HEK293 (cell line): Measurements from ENCODE around the gene GTPBP6.
"Not testable (repeated sequence)": the region's sequence is repeated elsewhere in the genome, so short reads cannot be mapped to it uniquely, and the experiment has no call there.

Experiments used
- CTCF ChIA-PET: fragments of 350-600 bp; formaldehyde crosslinking; extraction: SDS; loops from one replicate; lab custom pipeline; 2021; ENCODE audit warnings: antibody characterized with exemption; lab: Yijun Ruan, JAX
- POLR2A ChIA-PET: fragments of 300-600 bp; formaldehyde crosslinking; extraction: SDS; loops from one replicate; lab custom pipeline; 2020; ENCODE audit warnings: antibody characterized with exemption, inconsistent platforms; lab: Yijun Ruan, JAX
- H3K27ac ChIP-seq: fragments of 200-500 bp; sonication (Bioruptor generic); 2 replicates; pipeline ENCODE4 v1.5.1; 2014; ENCODE audit warnings: low read depth, low read length, control low read depth, inconsistent platforms; ENCODE audit errors: extremely low read depth
- H3K36me3 ChIP-seq, 2 experiments: fragments of 200-500 bp in 1 of 2; sonication (Bioruptor generic) in 1 of 2; 1 replicate in 1 of 2; 2 replicates in 1 of 2; pipeline ENCODE4 v1.5.1; 2014 to 2017; ENCODE audit warnings: inconsistent platforms in 2 of 2, low read length in 2 of 2; ENCODE audit not compliant: control insufficient read depth in 2 of 2, insufficient read depth in 1 of 2
- H3K4me1 ChIP-seq: fragments of 200-500 bp; sonication (Bioruptor generic); 2 replicates; pipeline ENCODE4 v1.5.1; 2014; ENCODE audit warnings: mild to moderate bottlenecking, low read length, inconsistent platforms; ENCODE audit not compliant: control insufficient read depth, insufficient read depth
- H3K4me3 ChIP-seq: 2 replicates; pipeline ENCODE4 v1.5.1; 2011; ENCODE audit warnings: low read depth, mild to moderate bottlenecking, control low read depth, low read length, moderate library complexity
- H3K9me3 ChIP-seq: fragments of 200-500 bp; sonication (Bioruptor generic); 2 replicates; pipeline ENCODE4 v1.5.1; 2014; ENCODE audit warnings: low read depth, low read length, inconsistent platforms; ENCODE audit not compliant: control insufficient read depth, insufficient read depth
- GLI2 ChIP-seq: fragments of 450-650 bp; formaldehyde crosslinking; IDR thresholded peaks from 2 replicates; pipeline ENCODE4; 2017; ENCODE audit warnings: missing biosample characterization, missing genetic modification characterization, low read depth, borderline replicate concordance
- KLF8 ChIP-seq: fragments of 450-650 bp; formaldehyde crosslinking; IDR thresholded peaks from 2 replicates; pipeline ENCODE4 v1.5.1; 2016; ENCODE audit warnings: missing biosample characterization, missing genetic modification characterization
- PRDM1 ChIP-seq: fragments of 450-650 bp; formaldehyde crosslinking; IDR thresholded peaks from 2 replicates; pipeline ENCODE4; 2016; ENCODE audit warnings: missing biosample characterization, missing genetic modification characterization
- TRIM28 ChIP-seq: IDR thresholded peaks from 2 replicates; pipeline ENCODE4 v1.6.1; 2011; ENCODE audit warnings: low read length, control low read depth, borderline replicate concordance
- TSHZ1 ChIP-seq: fragments of 450-650 bp; formaldehyde crosslinking; IDR thresholded peaks from 2 replicates; pipeline ENCODE4 v1.5.1; 2016; ENCODE audit warnings: missing biosample characterization, missing genetic modification characterization, borderline replicate concordance
- YY2 ChIP-seq: fragments of 450-650 bp; formaldehyde crosslinking; IDR thresholded peaks from 2 replicates; pipeline ENCODE4 v1.5.1; 2016; ENCODE audit warnings: missing biosample characterization, missing genetic modification characterization
- ZBTB6 ChIP-seq: fragments of 450-650 bp; formaldehyde crosslinking; IDR thresholded peaks from 2 replicates; pipeline ENCODE4 v1.5.1; 2017; ENCODE audit warnings: missing biosample characterization, missing genetic modification characterization
- ZNF114 ChIP-seq: fragments of 450-650 bp; formaldehyde crosslinking; IDR thresholded peaks from 2 replicates; pipeline ENCODE4 v1.5.0; 2017; ENCODE audit warnings: missing biosample characterization, missing genetic modification characterization
- ZNF140 ChIP-seq: fragments of 450-650 bp; formaldehyde crosslinking; IDR thresholded peaks from 2 replicates; pipeline ENCODE4 v1.5.1; 2016; ENCODE audit warnings: missing biosample characterization, missing genetic modification characterization
- ZNF221 ChIP-seq: fragments of 450-650 bp; formaldehyde crosslinking; IDR thresholded peaks from 2 replicates; pipeline ENCODE4 v1.5.1; 2017; ENCODE audit warnings: missing biosample characterization, missing genetic modification characterization, borderline replicate concordance
- ZNF335 ChIP-seq: fragments of 450-650 bp; formaldehyde crosslinking; conservative IDR thresholded peaks from 2 replicates; pipeline ENCODE4 v1.5.1; 2016; ENCODE audit warnings: missing biosample characterization, missing genetic modification characterization
- ZNF341 ChIP-seq: fragments of 450-650 bp; formaldehyde crosslinking; IDR thresholded peaks from 2 replicates; pipeline ENCODE4; 2016; ENCODE audit warnings: low read depth, missing biosample characterization, missing genetic modification characterization
- ZNF366 ChIP-seq: fragments of 450-650 bp; formaldehyde crosslinking; conservative IDR thresholded peaks from 2 replicates; pipeline ENCODE4 v1.5.1; 2016; ENCODE audit warnings: missing biosample characterization, missing genetic modification characterization
- ZNF423 ChIP-seq: fragments of 450-650 bp; formaldehyde crosslinking; IDR thresholded peaks from 2 replicates; pipeline ENCODE4 v1.5.1; 2016; ENCODE audit warnings: missing biosample characterization, missing genetic modification characterization
- ZNF514 ChIP-seq: fragments of 450-650 bp; formaldehyde crosslinking; IDR thresholded peaks from 2 replicates; pipeline ENCODE4 v1.5.1; 2016; ENCODE audit warnings: missing biosample characterization, missing genetic modification characterization
- ZNF792 ChIP-seq: fragments of 450-650 bp; formaldehyde crosslinking; IDR thresholded peaks from 2 replicates; pipeline ENCODE4 v1.5.1; 2016; ENCODE audit warnings: missing biosample characterization, missing genetic modification characterization
- TF ChIP-seq, protein P1 (sequence below): fragments of 450-650 bp; formaldehyde crosslinking; IDR thresholded peaks from 2 replicates; pipeline ENCODE4 v1.5.1; 2017; ENCODE audit warnings: missing biosample characterization, missing genetic modification characterization
- TF ChIP-seq, protein P2 (sequence below): fragments of 450-650 bp; formaldehyde crosslinking; IDR thresholded peaks from 2 replicates; pipeline ENCODE4 v1.5.1; 2016; ENCODE audit warnings: missing biosample characterization, missing genetic modification characterization

The GTPBP6 gene

DNA sequence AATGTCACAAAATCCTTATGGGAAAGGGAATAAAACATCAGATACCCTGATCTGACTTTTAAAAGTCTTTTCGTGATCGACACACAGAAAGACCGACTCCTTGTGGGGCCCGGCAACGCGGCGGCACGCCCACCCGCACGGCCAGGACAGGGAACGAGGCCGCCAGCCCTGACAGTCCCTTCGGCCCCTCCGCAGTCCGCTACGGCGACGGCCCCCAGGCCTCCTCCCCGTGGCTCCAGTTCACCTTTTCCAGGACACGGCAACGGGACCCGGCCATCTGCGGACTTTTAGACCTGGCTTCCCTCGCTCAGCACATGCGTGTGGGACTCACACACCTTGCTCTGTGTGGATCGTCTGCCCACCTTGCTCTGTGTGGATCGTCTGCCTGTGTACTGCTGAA is 33.6 kb upstream of the GTPBP6 start (continued):
- TF ChIP-seq, protein P1, sequence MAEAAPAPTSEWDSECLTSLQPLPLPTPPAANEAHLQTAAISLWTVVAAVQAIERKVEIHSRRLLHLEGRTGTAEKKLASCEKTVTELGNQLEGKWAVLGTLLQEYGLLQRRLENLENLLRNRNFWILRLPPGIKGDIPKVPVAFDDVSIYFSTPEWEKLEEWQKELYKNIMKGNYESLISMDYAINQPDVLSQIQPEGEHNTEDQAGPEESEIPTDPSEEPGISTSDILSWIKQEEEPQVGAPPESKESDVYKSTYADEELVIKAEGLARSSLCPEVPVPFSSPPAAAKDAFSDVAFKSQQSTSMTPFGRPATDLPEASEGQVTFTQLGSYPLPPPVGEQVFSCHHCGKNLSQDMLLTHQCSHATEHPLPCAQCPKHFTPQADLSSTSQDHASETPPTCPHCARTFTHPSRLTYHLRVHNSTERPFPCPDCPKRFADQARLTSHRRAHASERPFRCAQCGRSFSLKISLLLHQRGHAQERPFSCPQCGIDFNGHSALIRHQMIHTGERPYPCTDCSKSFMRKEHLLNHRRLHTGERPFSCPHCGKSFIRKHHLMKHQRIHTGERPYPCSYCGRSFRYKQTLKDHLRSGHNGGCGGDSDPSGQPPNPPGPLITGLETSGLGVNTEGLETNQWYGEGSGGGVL: no peak
- TF ChIP-seq ZNF140 (no peak), YY2 (tag by site-specific recombination) (no peak), ZNF423 (tag by site-specific recombination) (no peak), KLF8 (tag by site-specific recombination) (no peak)

DNA sequence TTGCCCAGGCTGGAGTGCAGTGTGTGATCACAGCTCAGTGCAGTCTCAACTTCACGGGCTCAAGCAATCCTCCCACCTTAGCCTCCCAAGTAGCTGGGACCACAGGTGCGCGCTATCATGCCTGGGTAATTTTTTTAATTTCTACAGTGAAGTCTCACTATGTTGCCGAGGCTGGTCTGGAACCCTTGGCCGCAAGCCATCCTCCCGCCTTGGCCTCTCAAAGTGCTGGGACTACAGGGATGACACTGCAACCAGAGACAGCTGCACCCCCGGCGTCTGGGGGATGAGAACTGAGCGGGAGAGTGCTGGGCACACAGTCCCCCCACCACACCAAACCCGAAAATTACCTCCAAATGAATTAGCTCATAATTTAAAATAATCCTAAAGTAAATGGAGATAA is 33.1 kb upstream of the GTPBP6 start:
- no peaks in the 10 kb centered on the region for H3K9me3 ChIP-seq
- CTCF ChIA-PET: no interaction called here
- H3K4me1 ChIP-seq: no peaks in the 10 kb centered on the region
- no peak overlapping the region for H3K27ac ChIP-seq
- TF ChIP-seq ZNF341 (tag by site-specific recombination) (no peak), TRIM28 (no peak), ZNF514 (no peak), ZNF792 (tag by site-specific recombination) (no peak), ZNF114 (tag by site-specific recombination) (no peak), ZNF366 (tag by site-specific recombination) (no peak)
- TF ChIP-seq, protein P1: no peak
- TF ChIP-seq, all 188 proteins: peak for 0
- POLR2A ChIA-PET: no interaction called here
- peaks cover 0 to 14% of the 10 kb centered on the region in 2 experiments; a peak in 2 of 3 replicates for H3K36me3 ChIP-seq
- H3K4me3 ChIP-seq: no peak overlapping the region

GRCh38 chrX:351324-351641 is 32.7 kb upstream of the GTPBP6 start:
- H3K27ac ChIP-seq, H3K9me3 ChIP-seq, POLR2A ChIA-PET, H3K4me3 ChIP-seq, H3K4me1 ChIP-seq, CTCF ChIA-PET: not testable (repeated sequence)
- H3K36me3 ChIP-seq: peaks cover 0 to 17% of the 10 kb centered on the region in 2 experiments; a peak in 2 of 3 replicates

GRCh38 chrX:350534-351323 is 32.1 kb upstream of the GTPBP6 start:
- CTCF ChIA-PET: no interaction called here
- Histone ChIP-seq H3K9me3 (no peaks in the 10 kb centered on the region), H3K4me1 (no peaks in the 10 kb centered on the region)
- TF ChIP-seq, protein P2, sequence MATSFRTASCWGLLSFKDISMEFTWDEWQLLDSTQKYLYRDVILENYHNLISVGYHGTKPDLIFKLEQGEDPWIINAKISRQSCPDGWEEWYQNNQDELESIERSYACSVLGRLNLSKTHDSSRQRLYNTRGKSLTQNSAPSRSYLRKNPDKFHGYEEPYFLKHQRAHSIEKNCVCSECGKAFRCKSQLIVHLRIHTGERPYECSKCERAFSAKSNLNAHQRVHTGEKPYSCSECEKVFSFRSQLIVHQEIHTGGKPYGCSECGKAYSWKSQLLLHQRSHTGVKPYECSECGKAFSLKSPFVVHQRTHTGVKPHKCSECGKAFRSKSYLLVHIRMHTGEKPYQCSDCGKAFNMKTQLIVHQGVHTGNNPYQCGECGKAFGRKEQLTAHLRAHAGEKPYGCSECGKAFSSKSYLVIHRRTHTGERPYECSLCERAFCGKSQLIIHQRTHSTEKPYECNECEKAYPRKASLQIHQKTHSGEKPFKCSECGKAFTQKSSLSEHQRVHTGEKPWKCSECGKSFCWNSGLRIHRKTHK: no peak
- TF ChIP-seq ZNF335 (tag by site-specific recombination) (no peak), ZNF221 (no peak), GLI2 (no peak), PRDM1 (no peak), TSHZ1 (tag by site-specific recombination) (no peak), ZBTB6 (tag by site-specific recombination) (no peak)

More at GRCh38 chrX:350534-351323, 32.1 kb upstream of the GTPBP6 start:
- Histone ChIP-seq H3K36me3 (peaks cover 0 to 17% of the 10 kb centered on the region in 2 experiments; a peak in 2 of 3 replicates), H3K4me3 (no peak overlapping the region), H3K27ac (no peak overlapping the region)
- POLR2A ChIA-PET: no interaction called here
